ENCODE data around the gene SCYGR7. TPM values are rescaled to one million over a fixed set of nuclear protein-coding genes. Genes with fewer than 3 reads are reported as not detected.
A peak's percentile ranks its signal among the peaks of the same experiment; 100 is the strongest.

Gene SCYGR7
- total RNA-seq, 1 donor from 2014 or later = not detected

GRCh38 chr2:227759411-227760118, 31.4 kb downstream of the SCYGR7 start:
- peaks cover 4% of the 10 kb centered on the region for H3K4me1 Mint-ChIP-seq (ENCODE audit: low read depth)
- H3K9me3 Mint-ChIP-seq (ENCODE audit: low read depth) = no peaks in the 10 kb centered on the region
- no peak for TF ChIP-seq CTCF (IDR thresholded peaks at IDR 0.05)
- H3K4me3 Mint-ChIP-seq (ENCODE audit: unreplicated experiment) = no peak overlapping the region
- peaks cover 1% of the 10 kb centered on the region for H3K36me3 Mint-ChIP-seq (ENCODE audit: low read depth)
- H3K27me3 Mint-ChIP-seq (ENCODE audit: low read depth) = no peaks in the 10 kb centered on the region
- H3K27ac Mint-ChIP-seq (ENCODE audit: unreplicated experiment) = no peak overlapping the region
- DNase-seq (ENCODE audit: low spot score) = no peak

- Mint-ChIP-seq H3K4me3 (ENCODE audit: unreplicated experiment) (no peak overlapping the region), H3K9me3 (ENCODE audit: low read depth) (no peaks in the 10 kb centered on the region), H3K4me1 (ENCODE audit: low read depth) (peaks cover 14% of the 10 kb centered on the region), H3K27ac (ENCODE audit: unreplicated experiment) (no peak overlapping the region), H3K36me3 (ENCODE audit: low read depth) (peaks cover 1% of the 10 kb centered on the region), H3K27me3 (ENCODE audit: low read depth) (no peaks in the 10 kb centered on the region)
- DNase-seq (ENCODE audit: low spot score) = no peak
- no peak for TF ChIP-seq CTCF (IDR thresholded peaks at IDR 0.05)
These were observed 33.8 kb downstream of the SCYGR7 start for GRCh38 chr2:227761740-227762476.

GRCh38 chr2:227765788-227766372, 37.7 kb downstream of the SCYGR7 start:
- no peaks in the 10 kb centered on the region for H3K9me3 Mint-ChIP-seq (ENCODE audit: low read depth)
- no peak overlapping the region for H3K4me3 Mint-ChIP-seq (ENCODE audit: unreplicated experiment)
- DNase-seq (ENCODE audit: low spot score) = no peak
- H3K27me3 Mint-ChIP-seq (ENCODE audit: low read depth) = no peaks in the 10 kb centered on the region
- no peaks in the 10 kb centered on the region for H3K36me3 Mint-ChIP-seq (ENCODE audit: low read depth)
- H3K27ac Mint-ChIP-seq (ENCODE audit: unreplicated experiment) = peak overlapping the region; percentile 50
- no peak for TF ChIP-seq CTCF (IDR thresholded peaks at IDR 0.05)
- peaks cover 9% of the 10 kb centered on the region for H3K4me1 Mint-ChIP-seq (ENCODE audit: low read depth)

GRCh38 chr2:227766373-227766883, 38.3 kb downstream of the SCYGR7 start:
- H3K36me3 Mint-ChIP-seq (ENCODE audit: low read depth) = no peaks in the 10 kb centered on the region
- H3K27ac Mint-ChIP-seq (ENCODE audit: unreplicated experiment) = peak overlapping the region; percentile 75

More at GRCh38 chr2:227766373-227766883, 38.3 kb downstream of the SCYGR7 start:
- DNase-seq (ENCODE audit: low spot score) = no peak
- H3K4me1 Mint-ChIP-seq (ENCODE audit: low read depth) = peaks cover 9% of the 10 kb centered on the region
- H3K27me3 Mint-ChIP-seq (ENCODE audit: low read depth) = no peaks in the 10 kb centered on the region
- TF ChIP-seq CTCF (IDR thresholded peaks at IDR 0.05) = peak; percentile 99
- no peak overlapping the region for H3K4me3 Mint-ChIP-seq (ENCODE audit: unreplicated experiment)
- no peaks in the 10 kb centered on the region for H3K9me3 Mint-ChIP-seq (ENCODE audit: low read depth)
